Caco-2 (cell line): Measurements from ENCODE around the gene PDGFRB. TPM values are rescaled to one million over a fixed set of nuclear protein-coding genes. Genes with fewer than 3 reads are reported as not detected.

Experiments
- BruUV-seq: library from RNA; stranded (reverse); fragments of 400-500 nt; replicated peaks from 2 replicates; lab custom pipeline; 2021; lab: Mats Ljungman, UMichigan
- CTCF ChIA-PET: fragments of 300-600 bp; sonication (Branson Sonifier 250); formaldehyde crosslinking; loops from one replicate; lab custom pipeline; 2022; ENCODE audit warnings: antibody characterized with exemption; lab: Charles Lee
- POLR2A ChIA-PET: fragments of 300-600 bp; sonication (Branson Sonifier 250); formaldehyde crosslinking; loops from one replicate; lab custom pipeline; 2022; ENCODE audit warnings: antibody characterized with exemption; lab: Charles Lee
- DNase-seq, 2 experiments: peaks; one replicate each; pipeline versions ENCODE4 v3.0.0 to v3.0.0-alpha.2; 2020 to 2022
- H3K27me3 ChIP-seq: replicated peaks from 2 replicates; pipeline ENCODE4 v1.6.0; 2011; ENCODE audit warnings: low read length; ENCODE audit not compliant: control insufficient read depth, insufficient read depth
- H3K36me3 ChIP-seq: 2 replicates; pipeline ENCODE4 v1.5.1; 2011; ENCODE audit warnings: low read length; ENCODE audit not compliant: control insufficient read depth, insufficient read depth
- H3K4me1 ChIP-seq: fragments of 250-450 bp; sonication (Bioruptor Pico); 2 replicates; pipeline ENCODE4 v1.5.1; 2020; ENCODE audit warnings: mild to moderate bottlenecking
- H3K4me3 ChIP-seq: 2 replicates; pipeline ENCODE4 v1.5.1; 2011; ENCODE audit warnings: low read depth, mild to moderate bottlenecking, control low read depth, low read length
- H3K9me3 ChIP-seq: fragments of 250-450 bp; sonication (Bioruptor Pico); 2 replicates; pipeline ENCODE4 v1.5.1; 2020; ENCODE audit warnings: mild to moderate bottlenecking, moderate library complexity
- H3K27ac Mint-ChIP-seq: one replicate; pipeline ENCODE4 v1.8.0; 2022; ENCODE audit warnings: mixed read lengths; ENCODE audit not compliant: unreplicated experiment
- H3K27me3 Mint-ChIP-seq: one replicate; pipeline ENCODE4 v1.8.0; 2022; ENCODE audit warnings: mixed read lengths; ENCODE audit not compliant: insufficient read depth, unreplicated experiment
- H3K36me3 Mint-ChIP-seq: one replicate; pipeline ENCODE4 v1.8.0; 2022; ENCODE audit warnings: mild to moderate bottlenecking, mixed read lengths; ENCODE audit not compliant: insufficient read depth, unreplicated experiment
- H3K4me1 Mint-ChIP-seq: one replicate; pipeline ENCODE4 v1.8.0; 2022; ENCODE audit warnings: low read depth, mixed read lengths; ENCODE audit not compliant: unreplicated experiment
- H3K4me3 Mint-ChIP-seq: one replicate; pipeline ENCODE4 v1.8.0; 2022; ENCODE audit warnings: mild to moderate bottlenecking, moderate library complexity, mixed read lengths; ENCODE audit not compliant: unreplicated experiment
- H3K9me3 Mint-ChIP-seq: one replicate; pipeline ENCODE4 v1.8.0; 2022; ENCODE audit warnings: mixed read lengths; ENCODE audit not compliant: unreplicated experiment
- intact Hi-C: fragments of 100-400 bp; cut with micrococcal nuclease; formaldehyde crosslinking; loops from one replicate; pipeline ENCODE4 v1.10.0; 2022; ENCODE audit not compliant: unreplicated experiment
- total RNA-seq: library from RNA; stranded (reverse); gene quantifications from 2 replicates; pipeline ENCODE4 v1.2.3, GENCODE V29; 2022
- TF ChIP-seq, protein P1 (sequence below), 2 experiments: fragments of 200-600 bp in 1 of 2; IDR thresholded peaks; 1 replicate in 1 of 2; 2 replicates in 1 of 2; pipeline versions ENCODE4 v1.5.1 to v1.8.0; 2011 to 2022; ENCODE audit warnings: antibody characterized with exemption in 1 of 2, control low read depth in 1 of 2, inconsistent platforms in 1 of 2, low read depth in 1 of 2, low read length in 1 of 2, mild to moderate bottlenecking in 1 of 2, moderate library complexity in 1 of 2; ENCODE audit not compliant: insufficient read depth in 1 of 2, severe bottlenecking in 1 of 2, unreplicated experiment in 1 of 2

The PDGFRB gene
- total RNA-seq, 1 experiment from 2014 or later = 5.9 TPM

DNA sequence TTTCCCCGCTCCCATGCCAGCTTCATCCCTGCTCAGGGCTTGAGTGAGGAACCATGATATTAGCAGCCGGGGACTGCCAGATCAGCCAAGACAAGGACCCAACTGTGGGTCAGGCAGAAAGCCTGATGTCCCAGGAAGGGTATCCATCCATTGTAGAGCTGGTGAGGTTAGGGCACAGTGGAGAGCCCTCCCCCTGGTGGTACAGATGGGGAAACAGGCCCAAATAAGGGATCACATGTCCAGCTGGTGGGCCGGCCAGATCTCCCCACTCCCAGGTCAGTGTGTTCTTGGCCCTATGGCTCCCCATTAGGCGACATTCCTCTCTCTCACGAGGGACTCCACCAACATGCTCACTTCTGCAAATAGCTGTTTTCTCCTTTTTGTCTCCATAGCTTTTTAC is 19.9 kb upstream of the PDGFRB start:
- intact Hi-C loops = loop anchor here (1.0 to 5.0 kb wide), 3 partner anchors 14 to 45 kb away; no protein-coding TSS in a partner anchor
- TF ChIP-seq, protein P1, sequence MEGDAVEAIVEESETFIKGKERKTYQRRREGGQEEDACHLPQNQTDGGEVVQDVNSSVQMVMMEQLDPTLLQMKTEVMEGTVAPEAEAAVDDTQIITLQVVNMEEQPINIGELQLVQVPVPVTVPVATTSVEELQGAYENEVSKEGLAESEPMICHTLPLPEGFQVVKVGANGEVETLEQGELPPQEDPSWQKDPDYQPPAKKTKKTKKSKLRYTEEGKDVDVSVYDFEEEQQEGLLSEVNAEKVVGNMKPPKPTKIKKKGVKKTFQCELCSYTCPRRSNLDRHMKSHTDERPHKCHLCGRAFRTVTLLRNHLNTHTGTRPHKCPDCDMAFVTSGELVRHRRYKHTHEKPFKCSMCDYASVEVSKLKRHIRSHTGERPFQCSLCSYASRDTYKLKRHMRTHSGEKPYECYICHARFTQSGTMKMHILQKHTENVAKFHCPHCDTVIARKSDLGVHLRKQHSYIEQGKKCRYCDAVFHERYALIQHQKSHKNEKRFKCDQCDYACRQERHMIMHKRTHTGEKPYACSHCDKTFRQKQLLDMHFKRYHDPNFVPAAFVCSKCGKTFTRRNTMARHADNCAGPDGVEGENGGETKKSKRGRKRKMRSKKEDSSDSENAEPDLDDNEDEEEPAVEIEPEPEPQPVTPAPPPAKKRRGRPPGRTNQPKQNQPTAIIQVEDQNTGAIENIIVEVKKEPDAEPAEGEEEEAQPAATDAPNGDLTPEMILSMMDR (IDR thresholded peaks at IDR 0.05; ENCODE audit: insufficient read depth in 1 of 2, low read depth in 1 of 2, low read length in 1 of 2, severe bottlenecking in 1 of 2, unreplicated experiment in 1 of 2) = peak; percentile 63 to 67
- peak; percentile 62 to 72 for DNase-seq
- H3K27me3 Mint-ChIP-seq = no peaks in the 10 kb centered on the region
- Histone ChIP-seq H3K4me1 (peaks cover 5% of the 10 kb centered on the region; the same call in 1 of the 2 replicates), H3K4me3 (no peak overlapping the region), H3K27me3 (no peaks in the 10 kb centered on the region), H3K36me3 (no peaks in the 10 kb centered on the region; the same call in 1 of the 2 replicates), H3K9me3 (no peaks in the 10 kb centered on the region)
- H3K4me1 Mint-ChIP-seq = peaks cover 19% of the 10 kb centered on the region
- POLR2A ChIA-PET = no interaction called here
- CTCF ChIA-PET = interaction anchor here (0.5 to 1.8 kb wide), 16 partner anchors 12 to 170 kb away, joined by 3 to 15 read pairs (median 3); no protein-coding TSS in a partner anchor
- H3K9me3 Mint-ChIP-seq = no peaks in the 10 kb centered on the region
- H3K36me3 Mint-ChIP-seq = peaks cover 6% of the 10 kb centered on the region
- H3K27ac Mint-ChIP-seq = no peak overlapping the region
- no TSS peak for BruUV-seq
- no peak overlapping the region for H3K4me3 Mint-ChIP-seq

- Histone ChIP-seq H3K27me3 (no peaks in the 10 kb centered on the region), H3K4me1 (peaks cover 5% of the 10 kb centered on the region; the same call in 1 of the 2 replicates), H3K9me3 (no peaks in the 10 kb centered on the region), H3K36me3 (no peaks in the 10 kb centered on the region; the same call in 1 of the 2 replicates), H3K4me3 (no peak overlapping the region)
- H3K36me3 Mint-ChIP-seq = peaks cover 6% of the 10 kb centered on the region
- ChIA-PET POLR2A (no interaction called here), CTCF (interaction anchor here (0.7 to 1.8 kb wide), 9 partner anchors 12 to 78 kb away, joined by 3 to 15 read pairs (median 6); no protein-coding TSS in a partner anchor)
- no peak overlapping the region for H3K4me3 Mint-ChIP-seq
- BruUV-seq = no TSS peak
- H3K27ac Mint-ChIP-seq = no peak overlapping the region
- peaks cover 19% of the 10 kb centered on the region for H3K4me1 Mint-ChIP-seq
- no peaks in the 10 kb centered on the region for H3K27me3 Mint-ChIP-seq
- intact Hi-C loops = loop anchor here (1.0 to 5.0 kb wide), 3 partner anchors 14 to 45 kb away; no protein-coding TSS in a partner anchor
- no peaks in the 10 kb centered on the region for H3K9me3 Mint-ChIP-seq
- no peak for DNase-seq
- TF ChIP-seq, protein P1 (IDR thresholded peaks at IDR 0.05; ENCODE audit: insufficient read depth in 1 of 2, low read depth in 1 of 2, low read length in 1 of 2, severe bottlenecking in 1 of 2, unreplicated experiment in 1 of 2) = no peak
Measured at GRCh38 chr5:150175076-150175475, 19.4 kb upstream of the PDGFRB start.

DNA sequence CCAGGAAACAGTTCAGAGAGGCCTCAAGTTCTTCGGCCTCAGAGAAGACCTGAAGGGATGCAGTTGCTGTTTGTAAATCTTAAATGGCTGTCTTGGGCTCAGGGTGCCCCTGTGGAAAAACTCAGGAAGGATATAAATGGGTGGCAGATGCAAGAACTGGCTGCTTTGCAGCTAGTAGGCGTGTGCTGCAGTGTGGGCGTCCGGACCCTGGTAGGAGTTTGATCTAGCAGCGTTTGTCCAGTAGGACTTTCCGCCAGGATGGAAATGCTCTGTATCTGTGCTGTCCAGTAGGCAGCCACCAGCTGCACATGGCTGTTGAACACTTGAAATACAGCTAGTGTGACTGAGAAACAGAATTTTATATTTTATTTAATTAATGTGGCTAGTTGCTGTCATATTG is 18.6 kb upstream of the PDGFRB start:
- Mint-ChIP-seq H3K9me3 (no peaks in the 10 kb centered on the region), H3K4me1 (peaks cover 19% of the 10 kb centered on the region), H3K27ac (no peak overlapping the region), H3K36me3 (peaks cover 6% of the 10 kb centered on the region), H3K4me3 (no peak overlapping the region), H3K27me3 (no peaks in the 10 kb centered on the region)
- BruUV-seq = no TSS peak
- intact Hi-C loops = no loop called here
- peaks cover 5% of the 10 kb centered on the region; the same call in 1 of the 2 replicates for H3K4me1 ChIP-seq
- ChIA-PET POLR2A (no interaction called here), CTCF (interaction anchor here (0.6 to 1.3 kb wide), 5 partner anchors 42 to 114 kb away, joined by 3 to 7 read pairs (median 3); no protein-coding TSS in a partner anchor)
- no peak overlapping the region for H3K4me3 ChIP-seq
- H3K36me3 ChIP-seq = no peaks in the 10 kb centered on the region; the same call in 1 of the 2 replicates
- no peak for DNase-seq
- H3K9me3 ChIP-seq = no peaks in the 10 kb centered on the region
- TF ChIP-seq, protein P1 (IDR thresholded peaks at IDR 0.05; ENCODE audit: insufficient read depth in 1 of 2, low read depth in 1 of 2, low read length in 1 of 2, severe bottlenecking in 1 of 2, unreplicated experiment in 1 of 2) = no peak
- no peaks in the 10 kb centered on the region for H3K27me3 ChIP-seq
